HepG2 (cell line): ENCODE measurements around the gene MSMO1. TPM values are rescaled to one million over a fixed set of nuclear protein-coding genes. Genes with fewer than 3 reads are reported as not detected.

ENCODE experiments used
- ARHGAP35 ChIP-seq: sonication (generic); formaldehyde crosslinking; IDR thresholded peaks from 2 replicates; pipeline ENCODE4 v1.9.0; 2022; ENCODE audit warnings: mild to moderate bottlenecking, inconsistent platforms, moderate library complexity, missing genetic modification reagents, borderline replicate concordance
- ARNT2 ChIP-seq: sonication (generic); formaldehyde crosslinking; IDR thresholded peaks from 2 replicates; pipeline ENCODE4 v1.8.0; 2022; ENCODE audit warnings: mild to moderate bottlenecking, low read depth, missing genetic modification reagents, moderate library complexity
- BRF2 ChIP-seq: sonication (generic); formaldehyde crosslinking; IDR thresholded peaks from 2 replicates; pipeline ENCODE4 v1.8.1; 2022; ENCODE audit warnings: mild to moderate bottlenecking, missing genetic modification reagents
- CREB3 ChIP-seq: sonication (generic); formaldehyde crosslinking; IDR thresholded peaks from 2 replicates; pipeline ENCODE4 v1.5.0; 2020; ENCODE audit warnings: missing genetic modification reagents
- CSRNP2 ChIP-seq: sonication (generic); formaldehyde crosslinking; conservative IDR thresholded peaks from 2 replicates; pipeline ENCODE4 v1.8.0; 2022; ENCODE audit warnings: low read depth, missing genetic modification reagents
- DNMT1 ChIP-seq: sonication (generic); formaldehyde crosslinking; IDR thresholded peaks from 2 replicates; pipeline ENCODE4 v1.5.1; 2020; ENCODE audit warnings: mild to moderate bottlenecking, missing genetic modification reagents
- FUBP1 ChIP-seq: sonication (generic); formaldehyde crosslinking; IDR thresholded peaks from 2 replicates; pipeline ENCODE4 v1.5.1; 2020; ENCODE audit warnings: missing genetic modification reagents, mild to moderate bottlenecking, borderline replicate concordance
- NFKBIZ ChIP-seq: IDR thresholded peaks from 2 replicates; pipeline ENCODE4 v1.6.1; 2018; ENCODE audit warnings: missing genetic modification reagents, missing compliant biosample characterization
- PAWR ChIP-seq: sonication (generic); formaldehyde crosslinking; IDR thresholded peaks from 2 replicates; pipeline ENCODE4 v1.4.0; 2020; ENCODE audit warnings: missing genetic modification reagents, mild to moderate bottlenecking, borderline replicate concordance
- TFDP2 ChIP-seq: sonication (generic); formaldehyde crosslinking; IDR thresholded peaks from 2 replicates; pipeline ENCODE4 v1.4.0; 2020; ENCODE audit warnings: missing genetic modification reagents
- ZC3H13 ChIP-seq: sonication (generic); formaldehyde crosslinking; IDR thresholded peaks from 2 replicates; pipeline ENCODE4 v1.8.1; 2023; ENCODE audit warnings: mild to moderate bottlenecking, missing genetic modification reagents, moderate library complexity
- ZNF276 ChIP-seq: sonication (generic); formaldehyde crosslinking; IDR thresholded peaks from 2 replicates; pipeline ENCODE4 v1.4.0; 2020; ENCODE audit warnings: mild to moderate bottlenecking, low read depth, missing genetic modification reagents
- ZNF281 ChIP-seq: sonication (generic); formaldehyde crosslinking; IDR thresholded peaks from 2 replicates; pipeline ENCODE4 v1.4.0; 2020; ENCODE audit warnings: missing genetic modification reagents, borderline replicate concordance
- ZNF317 ChIP-seq: sonication (generic); formaldehyde crosslinking; IDR thresholded peaks from 2 replicates; pipeline ENCODE4 v1.5.0; 2020; ENCODE audit warnings: mild to moderate bottlenecking, missing genetic modification reagents
- ZNF350 ChIP-seq: sonication (generic); formaldehyde crosslinking; IDR thresholded peaks from 2 replicates; pipeline ENCODE4 v1.4.0; 2020; ENCODE audit warnings: mild to moderate bottlenecking, low read depth, missing genetic modification reagents, borderline replicate concordance
- ZNF781 ChIP-seq: sonication (generic); formaldehyde crosslinking; IDR thresholded peaks from 2 replicates; pipeline ENCODE4 v1.5.1; 2020; ENCODE audit warnings: borderline replicate concordance, mild to moderate bottlenecking, missing genetic modification reagents; ENCODE audit errors: not compliant biosample characterization
- ZSCAN22 ChIP-seq: sonication (generic); formaldehyde crosslinking; IDR thresholded peaks from 2 replicates; pipeline ENCODE4 v1.4.0; 2020; ENCODE audit warnings: mild to moderate bottlenecking, missing genetic modification reagents
- polyA plus RNA-seq, 8 experiments: library from polyadenylated mRNA; depleted of rRNA in 3 of 8; stranded (reverse) in 7 of 8; unstranded in 1 of 8; fragments of >200 nt; fragmentation: Illumina TruSeq in 4 of 8; extraction: Trizol in 4 of 8; gene quantifications; 2 replicates each; pipeline versions ENCODE4 v1.2.1 to v1.2.3, GENCODE V29; 2011 to 2016; ENCODE audit warnings: low read depth in 4 of 8, missing spikeins in 1 of 8, mixed read lengths in 1 of 8; ENCODE audit not compliant: insufficient read depth in 1 of 8
- total RNA-seq, 5 experiments: library from RNA; depleted of rRNA; stranded (reverse); fragments of >200 nt; fragmentation: Illumina TruSeq; extraction: Trizol; gene quantifications; 2 replicates each; pipeline ENCODE4 v1.2.3, GENCODE V29; 2016; ENCODE audit warnings: low read depth in 1 of 5

The MSMO1 gene
- total and polyA plus RNA-seq, 2 of the 13 experiments (the other 11 are each of a cell fraction or from before 2014, with no cell fraction given), result 98.1 to 216 TPM

GRCh38 chr4:165369522-165369921 lies 42.1 kb downstream of the MSMO1 start (continued):
- no peak for TF ChIP-seq ZSCAN22 (CRISPR knock-in tag)
- peak; percentile 24 for TF ChIP-seq ZNF781 (CRISPR knock-in tag)
- no peak for TF ChIP-seq DNMT1 (CRISPR knock-in tag)
- TF ChIP-seq NFKBIZ (CRISPR knock-in tag), result peak; percentile 38; the same call in 1 of the 2 replicates
- no peak for TF ChIP-seq CREB3 (CRISPR knock-in tag)
- TF ChIP-seq ZNF281 (CRISPR knock-in tag), result peak; percentile 35; the same call in 1 of the 2 replicates
- TF ChIP-seq ARHGAP35 (CRISPR knock-in tag), result no peak
- TF ChIP-seq ZNF276 (CRISPR knock-in tag), result no peak
- TF ChIP-seq ZNF317, result peak; percentile 88
- no peak for TF ChIP-seq TFDP2
- no peak for TF ChIP-seq ZC3H13 (CRISPR knock-in tag)
- no peak for TF ChIP-seq ZNF350 (CRISPR knock-in tag)
- TF ChIP-seq ARNT2 (CRISPR knock-in tag), result no peak
- TF ChIP-seq FUBP1 (CRISPR knock-in tag), result no peak
- TF ChIP-seq PAWR, result no peak
- TF ChIP-seq BRF2, result no peak
- TF ChIP-seq CSRNP2 (CRISPR knock-in tag), result no peak
